ENCODE data around the gene BICC1. TPM values are rescaled to one million over a fixed set of nuclear protein-coding genes. Genes with fewer than 3 reads are reported as not detected.
"Not testable (repeated sequence)": the region's sequence is repeated elsewhere in the genome, so short reads cannot be mapped to it uniquely, and the experiment has no call there.

The BICC1 gene
- total RNA-seq, 1 experiment from 2014 or later = 0.57 TPM

DNA sequence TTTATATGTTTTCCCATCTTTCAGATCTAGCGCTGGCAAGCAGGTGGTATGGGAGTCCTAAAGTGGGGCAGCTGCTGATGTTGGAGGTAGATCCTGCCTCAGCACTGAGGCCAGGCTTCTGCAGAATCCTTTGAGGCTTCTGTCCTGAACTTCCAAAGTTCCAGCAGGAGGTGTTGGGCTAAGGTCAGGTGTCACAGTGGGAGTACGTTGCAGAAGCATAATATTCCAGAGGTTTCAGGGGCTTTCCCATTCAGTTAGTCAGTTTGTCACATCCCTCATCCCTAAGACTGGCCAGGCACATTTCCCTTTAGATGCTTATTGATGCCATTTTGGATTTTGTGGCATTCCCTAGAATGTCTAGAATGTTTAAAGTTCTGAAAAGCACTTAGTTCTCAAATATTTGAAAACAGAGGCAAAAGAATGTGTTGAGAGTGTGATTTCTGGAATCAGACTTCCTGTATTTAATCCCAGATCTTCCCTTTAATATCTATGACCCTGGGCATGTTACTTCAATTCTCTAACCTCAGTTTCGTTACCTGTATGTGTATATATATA lies 344.7 kb downstream of the BICC1 start:
- peak overlapping the region in 1 of 3 experiments; percentile 31; a peak in 1 of 7 replicates for H3K27ac Mint-ChIP-seq

DNA sequence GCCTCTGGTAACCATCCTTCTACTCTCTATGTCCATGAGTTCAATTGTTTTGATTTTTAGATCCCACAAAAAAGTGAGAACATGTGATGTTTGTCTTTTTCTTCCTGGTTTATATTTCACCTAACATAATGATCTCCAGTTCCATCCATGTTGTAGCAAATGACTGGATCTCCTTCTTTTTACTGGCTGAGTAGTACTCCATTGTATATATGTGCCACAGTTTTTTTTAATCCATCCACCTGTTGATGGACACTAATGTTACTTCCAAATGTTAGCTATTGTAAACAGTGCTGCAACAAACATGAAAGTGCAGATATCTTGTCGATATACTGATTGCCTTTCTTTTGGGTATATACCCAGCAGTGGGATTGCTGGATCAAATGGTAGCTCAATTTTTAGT lies 345.5 kb downstream of the BICC1 start:
- not testable (repeated sequence) for H2BK5ac ChIP-seq (ENCODE audit: insufficient read length, low read length); H2AK5ac ChIP-seq (ENCODE audit: insufficient read length, low read length); H3K79me2 ChIP-seq (ENCODE audit: insufficient read depth, low read length); H2BK12ac ChIP-seq (ENCODE audit: insufficient read length, low read depth, low read length); H3K79me1 ChIP-seq (ENCODE audit: insufficient read depth, low read depth, low read length, poor library complexity, severe bottlenecking); H3K27ac ChIP-seq (ENCODE audit: insufficient read length, low read depth, low read length); H3K4me2 ChIP-seq (ENCODE audit: insufficient read depth, insufficient read length, low read length); H4K91ac ChIP-seq (ENCODE audit: insufficient read length, low read depth, low read length); H3K9ac ChIP-seq (ENCODE audit: extremely low read depth, insufficient read length, low read length); H3K9me3 ChIP-seq (ENCODE audit: control insufficient read depth, low read depth, low read length); H3K4me1 ChIP-seq (ENCODE audit: insufficient read depth, low read length); H4K8ac ChIP-seq (replicated peaks; ENCODE audit: insufficient read length, low read depth, low read length); H3K4me3 Mint-ChIP-seq; H4K20me1 ChIP-seq (ENCODE audit: control insufficient read depth, insufficient read depth, insufficient read length); H3T11ph ChIP-seq (ENCODE audit: low read length); H4K5ac ChIP-seq (ENCODE audit: insufficient read length, low read depth, low read length); H3K4ac ChIP-seq (ENCODE audit: low read depth, low read length); H3K56ac ChIP-seq (ENCODE audit: insufficient read length, low read depth, low read length); H3K18ac ChIP-seq (ENCODE audit: insufficient read length, low read depth, low read length); H3K23ac ChIP-seq (ENCODE audit: insufficient read length, low read depth, low read length); H3K27me3 Mint-ChIP-seq (ENCODE audit: low read depth); H3K23me2 ChIP-seq (ENCODE audit: insufficient read length, low read depth, low read length, poor library complexity, severe bottlenecking); H3K27ac Mint-ChIP-seq; H2AFZ ChIP-seq (ENCODE audit: low read length); H3K14ac ChIP-seq (ENCODE audit: insufficient read depth, low read length); H2BK20ac ChIP-seq (ENCODE audit: low read depth, low read length, poor library complexity, severe bottlenecking); H2BK120ac ChIP-seq (ENCODE audit: low read depth, low read length, poor library complexity, severe bottlenecking); H2BK15ac ChIP-seq (ENCODE audit: low read depth, low read length); DNase-seq; H3K27me3 ChIP-seq (ENCODE audit: insufficient read depth, low read length)
- Mint-ChIP-seq H3K9me3 (peaks cover 10 to 11% of the 10 kb centered on the region in 2 experiments), H3K4me1 (peaks cover 7 to 13% of the 10 kb centered on the region in 2 experiments), H3K36me3 (ENCODE audit: insufficient read depth in 1 of 3, low read depth in 3 of 3) (peaks cover 0 to 12% (median 0%) of the 10 kb centered on the region in 3 experiments; a peak in 4 of 7 replicates)
- WGBS (ENCODE audit: extremely low coverage, insufficient read length, low lambda C conversion rate) = no CpG with 5 or more reads among the region's 1 CpG

More for the DNA sequence above, 344.7 kb downstream of the BICC1 start:
- Histone ChIP-seq H3K4me1 (ENCODE audit: insufficient read depth, low read length) (peaks cover 3% of the 10 kb centered on the region; the same call in 1 of the 2 replicates), H4K91ac (ENCODE audit: insufficient read length, low read depth, low read length) (no peak overlapping the region), H3K9ac (ENCODE audit: extremely low read depth, insufficient read length, low read length) (no peak overlapping the region), H2BK15ac (ENCODE audit: low read depth, low read length) (no peak overlapping the region), H3K4me2 (ENCODE audit: insufficient read depth, insufficient read length, low read length) (no peak overlapping the region), H2BK20ac (ENCODE audit: low read depth, low read length, poor library complexity, severe bottlenecking) (no peak overlapping the region), H3K56ac (ENCODE audit: insufficient read length, low read depth, low read length) (no peak overlapping the region), H3K14ac (ENCODE audit: insufficient read depth, low read length) (no peak overlapping the region), H3K23me2 (ENCODE audit: insufficient read length, low read depth, low read length, poor library complexity, severe bottlenecking) (no peaks in the 10 kb centered on the region), H3K4ac (ENCODE audit: low read depth, low read length) (no peak overlapping the region), H3K79me1 (ENCODE audit: insufficient read depth, low read depth, low read length, poor library complexity, severe bottlenecking) (no peaks in the 10 kb centered on the region), H4K20me1 (ENCODE audit: control insufficient read depth, insufficient read depth, insufficient read length) (no peaks in the 10 kb centered on the region), H3K27me3 (ENCODE audit: insufficient read depth, low read length) (no peaks in the 10 kb centered on the region), H2BK12ac (ENCODE audit: insufficient read length, low read depth, low read length) (peak overlapping the region; percentile 59), H4K8ac (replicated peaks; ENCODE audit: insufficient read length, low read depth, low read length) (no peak overlapping the region), H2BK120ac (ENCODE audit: low read depth, low read length, poor library complexity, severe bottlenecking) (no peak overlapping the region), H2AFZ (ENCODE audit: low read length) (no peak overlapping the region), H2BK5ac (ENCODE audit: insufficient read length, low read length) (no peak overlapping the region), H3K27ac (ENCODE audit: insufficient read length, low read depth, low read length) (no peak overlapping the region), H4K5ac (ENCODE audit: insufficient read length, low read depth, low read length) (no peak overlapping the region), H3T11ph (ENCODE audit: low read length) (no peak overlapping the region), H3K79me2 (ENCODE audit: insufficient read depth, low read length) (no peaks in the 10 kb centered on the region), H2AK5ac (ENCODE audit: insufficient read length, low read length) (no peak overlapping the region), H3K9me3 (ENCODE audit: control insufficient read depth, low read depth, low read length) (no peaks in the 10 kb centered on the region), H3K23ac (ENCODE audit: insufficient read length, low read depth, low read length) (no peak overlapping the region), H3K18ac (ENCODE audit: insufficient read length, low read depth, low read length) (no peak overlapping the region)
- Mint-ChIP-seq H3K27me3 (ENCODE audit: low read depth) (no peaks in the 10 kb centered on the region; the same call in 1 of the 2 replicates), H3K4me3 (no peak overlapping the region), H3K36me3 (ENCODE audit: insufficient read depth in 1 of 3, low read depth in 3 of 3) (peaks cover 0 to 12% (median 0%) of the 10 kb centered on the region in 3 experiments; a peak in 4 of 7 replicates), H3K9me3 (peaks cover 10 to 11% of the 10 kb centered on the region in 2 experiments), H3K4me1 (peaks cover 7 to 13% of the 10 kb centered on the region in 2 experiments)
- no CpG with 5 or more reads among the region's 3 CpGs for WGBS (ENCODE audit: extremely low coverage, insufficient read length, low lambda C conversion rate)
- no peak for DNase-seq
- TF ChIP-seq CTCF (conservative IDR thresholded peaks at IDR 0.05) = no peak

Data from H9 (cell line).